GM21786 (cell line): ENCODE results near the gene TPM4.
A peak's percentile ranks its signal among the peaks of the same experiment; 100 is the strongest.
"Not testable (repeated sequence)": the region's sequence is repeated elsewhere in the genome, so short reads cannot be mapped to it uniquely, and the experiment has no call there.

Experiments
- ATAC-seq: cut with Tn5 transposase; IDR thresholded peaks from one replicate; pipeline ENCODE4 v1.9.1; 2021; ENCODE audit not compliant: unreplicated experiment

The TPM4 gene

GRCh38 chr19:16076154-16076957 lies at the start of gene TPM4:
TPM4 (plus strand) TSS chr19:16076495; CDS start chr19:16076566, 71 bp downstream.
- ATAC-seq, result peak; percentile 51

- ATAC-seq, result no peak
Observed at GRCh38 chr19:16026756-16027155, 49.5 kb upstream of the TPM4 start.

GRCh38 chr19:16027528-16027927 lies 48.8 kb upstream of the TPM4 start:
- ATAC-seq, result no peak

GRCh38 chr19:16030155-16030554 lies 46.1 kb upstream of the TPM4 start:
- not testable (repeated sequence) for ATAC-seq

- ATAC-seq, result no peak
Observed at GRCh38 chr19:16030964-16031871, 45.1 kb upstream of the TPM4 start.

GRCh38 chr19:16031872-16032200 lies 44.5 kb upstream of the TPM4 start:
- ATAC-seq, result no peak

- ATAC-seq, result no peak
Observed at GRCh38 chr19:16032509-16033135, 43.7 kb upstream of the TPM4 start.

- no peak for ATAC-seq
Observed at GRCh38 chr19:16033136-16033530, 43.2 kb upstream of the TPM4 start.

- ATAC-seq, result no peak
Observed at GRCh38 chr19:16033721-16034120, 42.6 kb upstream of the TPM4 start.

GRCh38 chr19:16034180-16034579 lies 42.1 kb upstream of the TPM4 start:
- no peak for ATAC-seq

- ATAC-seq, result no peak
Observed at GRCh38 chr19:16034958-16035560, 41.2 kb upstream of the TPM4 start.

GRCh38 chr19:16035601-16036297 lies 40.5 kb upstream of the TPM4 start:
- no peak for ATAC-seq

- ATAC-seq, result no peak
Observed at GRCh38 chr19:16036397-16036925, 39.8 kb upstream of the TPM4 start.

GRCh38 chr19:16036941-16037340 lies 39.4 kb upstream of the TPM4 start:
- ATAC-seq, result no peak

GRCh38 chr19:16037424-16038195 lies 38.7 kb upstream of the TPM4 start:
- no peak for ATAC-seq

GRCh38 chr19:16038196-16038695 lies 38.0 kb upstream of the TPM4 start:
- no peak for ATAC-seq

- ATAC-seq, result no peak
Observed at GRCh38 chr19:16039081-16039480, 37.2 kb upstream of the TPM4 start.

- no peak for ATAC-seq
Observed at GRCh38 chr19:16039545-16039944, 36.8 kb upstream of the TPM4 start.

GRCh38 chr19:16040642-16041041 lies 35.7 kb upstream of the TPM4 start:
- no peak for ATAC-seq
